Bronchial epithelial cell (primary cell): Measurements from ENCODE around the gene CACNA1E. TPM values are rescaled to one million over a fixed set of nuclear protein-coding genes. Genes with fewer than 3 reads are reported as not detected.

Experiments
- DNase-seq: peaks from one replicate; pipeline ENCODE4 v3.0.0-alpha.2; 2010; ENCODE audit warnings: low read depth
- FAIRE-seq: peaks from 2 replicates; lab custom pipeline; 2011; peaks lifted over from hg19 to GRCh38; lab: Jason Lieb, UNC
- H3K27me3 ChIP-seq: 2 replicates; pipeline ENCODE4 v1.5.1; 2011; ENCODE audit warnings: low read length; ENCODE audit not compliant: control insufficient read depth, insufficient read depth
- H3K36me3 ChIP-seq: 2 replicates; pipeline ENCODE4 v1.5.1; 2011; ENCODE audit warnings: low read length; ENCODE audit not compliant: control insufficient read depth, insufficient read depth
- H3K4me3 ChIP-seq: 2 replicates; pipeline ENCODE4 v1.5.1; 2011; ENCODE audit warnings: mild to moderate bottlenecking, low read depth, low read length, control low read depth
- total RNA-seq: library from RNA; depleted of rRNA; stranded (reverse); fragments of >200 nt; gene quantifications from 2 replicates; pipeline ENCODE4 v1.2.1, GENCODE V29; 2014
- TF ChIP-seq, protein P1 (sequence below): IDR thresholded peaks from 2 replicates; pipeline ENCODE4 v1.5.1; 2011; ENCODE audit warnings: mild to moderate bottlenecking, moderate library complexity, low read length, control low read depth, inconsistent platforms; ENCODE audit not compliant: insufficient read depth, severe bottlenecking

Gene CACNA1E
- total RNA-seq, 1 donor from 2014 or later: not detected

GRCh38 chr1:181651276-181651675, 168.0 kb downstream of the CACNA1E start:
- H3K4me3 ChIP-seq: no peak overlapping the region
- DNase-seq (peak; percentile 41), FAIRE-seq (no peak)
- no peaks in the 10 kb centered on the region for H3K27me3 ChIP-seq
- TF ChIP-seq, protein P1, sequence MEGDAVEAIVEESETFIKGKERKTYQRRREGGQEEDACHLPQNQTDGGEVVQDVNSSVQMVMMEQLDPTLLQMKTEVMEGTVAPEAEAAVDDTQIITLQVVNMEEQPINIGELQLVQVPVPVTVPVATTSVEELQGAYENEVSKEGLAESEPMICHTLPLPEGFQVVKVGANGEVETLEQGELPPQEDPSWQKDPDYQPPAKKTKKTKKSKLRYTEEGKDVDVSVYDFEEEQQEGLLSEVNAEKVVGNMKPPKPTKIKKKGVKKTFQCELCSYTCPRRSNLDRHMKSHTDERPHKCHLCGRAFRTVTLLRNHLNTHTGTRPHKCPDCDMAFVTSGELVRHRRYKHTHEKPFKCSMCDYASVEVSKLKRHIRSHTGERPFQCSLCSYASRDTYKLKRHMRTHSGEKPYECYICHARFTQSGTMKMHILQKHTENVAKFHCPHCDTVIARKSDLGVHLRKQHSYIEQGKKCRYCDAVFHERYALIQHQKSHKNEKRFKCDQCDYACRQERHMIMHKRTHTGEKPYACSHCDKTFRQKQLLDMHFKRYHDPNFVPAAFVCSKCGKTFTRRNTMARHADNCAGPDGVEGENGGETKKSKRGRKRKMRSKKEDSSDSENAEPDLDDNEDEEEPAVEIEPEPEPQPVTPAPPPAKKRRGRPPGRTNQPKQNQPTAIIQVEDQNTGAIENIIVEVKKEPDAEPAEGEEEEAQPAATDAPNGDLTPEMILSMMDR: no peak
- no peaks in the 10 kb centered on the region for H3K36me3 ChIP-seq

- TF ChIP-seq, protein P1: no peak
- DNase-seq (peak; percentile 68), FAIRE-seq (no peak)
- no peaks in the 10 kb centered on the region for H3K36me3 ChIP-seq
- no peak overlapping the region for H3K4me3 ChIP-seq
- H3K27me3 ChIP-seq: no peaks in the 10 kb centered on the region
Observed at GRCh38 chr1:181655756-181656155, 172.4 kb downstream of the CACNA1E start.

GRCh38 chr1:181656491-181656890, 173.2 kb downstream of the CACNA1E start:
- TF ChIP-seq, protein P1: no peak
- FAIRE-seq: no peak
- no peaks in the 10 kb centered on the region for H3K36me3 ChIP-seq
- peak; percentile 72 for DNase-seq
- H3K27me3 ChIP-seq: no peaks in the 10 kb centered on the region
- no peak overlapping the region for H3K4me3 ChIP-seq

GRCh38 chr1:181658581-181658980, 175.3 kb downstream of the CACNA1E start:
- H3K27me3 ChIP-seq: no peaks in the 10 kb centered on the region
- no peak for FAIRE-seq
- H3K36me3 ChIP-seq: no peaks in the 10 kb centered on the region
- no peak overlapping the region for H3K4me3 ChIP-seq
- TF ChIP-seq, protein P1: no peak
- no peak for DNase-seq

GRCh38 chr1:181659321-181659957, 176.1 kb downstream of the CACNA1E start:
- no peak overlapping the region for H3K4me3 ChIP-seq
- FAIRE-seq: no peak
- TF ChIP-seq, protein P1: no peak
- H3K36me3 ChIP-seq: no peaks in the 10 kb centered on the region
- DNase-seq: no peak
- no peaks in the 10 kb centered on the region for H3K27me3 ChIP-seq

GRCh38 chr1:181660621-181661020, 177.3 kb downstream of the CACNA1E start:
- FAIRE-seq: no peak
- TF ChIP-seq, protein P1: no peak
- no peaks in the 10 kb centered on the region for H3K36me3 ChIP-seq
- H3K27me3 ChIP-seq: no peaks in the 10 kb centered on the region
- no peak overlapping the region for H3K4me3 ChIP-seq
- DNase-seq: peak; percentile 15
